ENCODE data around the gene KIFAP3. TPM values are rescaled to one million over a fixed set of nuclear protein-coding genes. Genes with fewer than 3 reads are reported as not detected.

The KIFAP3 gene
- total and polyA plus RNA-seq, 9 donors = 16.1 to 35.5 (median 31.4) TPM

DNA sequence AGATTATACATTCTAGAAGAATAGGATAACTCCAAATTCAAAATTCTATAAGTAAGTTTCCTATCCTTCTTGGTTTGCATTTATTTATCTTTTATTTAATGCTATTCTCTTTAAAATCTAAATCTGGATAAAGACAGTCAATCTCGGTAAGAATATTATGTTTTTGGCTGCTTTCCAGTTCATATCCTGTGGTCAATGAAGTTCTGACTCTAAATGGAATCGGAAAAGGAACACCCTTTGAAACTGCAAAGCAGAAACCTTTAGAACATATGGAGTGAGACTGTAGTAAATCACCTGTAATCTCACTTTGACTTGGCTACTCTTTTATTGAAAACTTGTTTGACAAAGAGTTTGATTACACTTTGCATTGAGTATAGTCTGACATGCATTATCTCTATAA is 85.2 kb downstream of the KIFAP3 start:
- WGBS, 3 donors = 60 to 70% (median 64%) methylated on average over 2 of the region's 2 CpGs
- H3K36me3 ChIP-seq = no peaks in the 10 kb centered on the region
- no peaks in the 10 kb centered on the region for H3K4me1 ChIP-seq (ENCODE audit: insufficient read depth)
- intact Hi-C loops (cut with DNase I) = no loop called here
- H3K27me3 ChIP-seq = no peaks in the 10 kb centered on the region
- no peak for DNase-seq
- H3K4me3 ChIP-seq = no peak overlapping the region
- H3K9me3 ChIP-seq = no peaks in the 10 kb centered on the region
- no peak for TF ChIP-seq EP300 (IDR thresholded peaks at IDR 0.05)
- TF ChIP-seq, protein P1, sequence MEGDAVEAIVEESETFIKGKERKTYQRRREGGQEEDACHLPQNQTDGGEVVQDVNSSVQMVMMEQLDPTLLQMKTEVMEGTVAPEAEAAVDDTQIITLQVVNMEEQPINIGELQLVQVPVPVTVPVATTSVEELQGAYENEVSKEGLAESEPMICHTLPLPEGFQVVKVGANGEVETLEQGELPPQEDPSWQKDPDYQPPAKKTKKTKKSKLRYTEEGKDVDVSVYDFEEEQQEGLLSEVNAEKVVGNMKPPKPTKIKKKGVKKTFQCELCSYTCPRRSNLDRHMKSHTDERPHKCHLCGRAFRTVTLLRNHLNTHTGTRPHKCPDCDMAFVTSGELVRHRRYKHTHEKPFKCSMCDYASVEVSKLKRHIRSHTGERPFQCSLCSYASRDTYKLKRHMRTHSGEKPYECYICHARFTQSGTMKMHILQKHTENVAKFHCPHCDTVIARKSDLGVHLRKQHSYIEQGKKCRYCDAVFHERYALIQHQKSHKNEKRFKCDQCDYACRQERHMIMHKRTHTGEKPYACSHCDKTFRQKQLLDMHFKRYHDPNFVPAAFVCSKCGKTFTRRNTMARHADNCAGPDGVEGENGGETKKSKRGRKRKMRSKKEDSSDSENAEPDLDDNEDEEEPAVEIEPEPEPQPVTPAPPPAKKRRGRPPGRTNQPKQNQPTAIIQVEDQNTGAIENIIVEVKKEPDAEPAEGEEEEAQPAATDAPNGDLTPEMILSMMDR (IDR thresholded peaks at IDR 0.05) = no peak
- TF ChIP-seq POLR2A (IDR thresholded peaks at IDR 0.05) = no peak
- H3K27ac ChIP-seq = no peak overlapping the region

DNA sequence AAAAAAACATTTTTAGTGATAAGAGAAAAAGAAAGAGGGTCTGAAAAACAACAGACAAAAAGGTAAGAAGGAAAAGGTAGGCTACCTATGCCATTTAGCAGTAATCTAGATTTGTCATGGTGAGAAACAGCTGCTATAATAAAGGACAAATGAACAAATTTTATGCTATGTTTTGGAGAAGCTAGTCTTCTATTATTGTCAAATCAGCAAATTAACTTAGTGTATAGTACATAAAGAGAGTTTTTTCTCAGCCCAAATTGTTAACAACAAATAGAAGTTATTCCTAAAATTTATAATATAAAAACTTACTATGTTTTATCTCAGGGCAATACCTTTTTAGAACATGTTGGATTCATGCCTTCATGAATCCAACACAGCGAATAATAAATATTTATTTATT is 88.7 kb downstream of the KIFAP3 start:
- no peaks in the 10 kb centered on the region for H3K36me3 ChIP-seq
- no peak overlapping the region for H3K4me3 ChIP-seq
- intact Hi-C loops (cut with DNase I) = no loop called here
- H3K4me1 ChIP-seq (ENCODE audit: insufficient read depth) = no peaks in the 10 kb centered on the region
- DNase-seq = no peak
- no peak overlapping the region for H3K27ac ChIP-seq
- TF ChIP-seq, protein P1 (IDR thresholded peaks at IDR 0.05) = no peak
- TF ChIP-seq POLR2A (IDR thresholded peaks at IDR 0.05) (no peak), EP300 (IDR thresholded peaks at IDR 0.05) (no peak)
- WGBS, 3 donors = 97 to 100% (median 99%) methylated on average over 1 of the region's 1 CpG
- no peaks in the 10 kb centered on the region for H3K9me3 ChIP-seq
- no peaks in the 10 kb centered on the region for H3K27me3 ChIP-seq

DNA sequence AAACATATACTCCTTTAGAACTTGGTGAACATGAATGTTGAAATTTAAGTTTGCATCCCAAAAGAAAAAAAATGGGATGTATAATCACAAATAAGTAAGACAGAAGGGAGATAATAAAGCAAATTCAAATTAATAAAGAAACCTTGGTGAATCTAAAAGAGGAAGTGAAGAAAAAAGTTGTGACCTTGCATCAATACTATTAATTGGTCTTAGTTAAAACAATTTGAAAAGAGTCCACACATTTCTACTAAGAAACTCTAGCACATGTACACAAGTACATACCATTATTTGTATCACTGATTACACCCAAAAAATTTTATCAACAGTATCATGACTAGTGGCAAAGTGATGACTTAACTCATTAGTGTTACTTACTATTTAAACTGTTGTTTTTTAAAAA is 100.4 kb downstream of the KIFAP3 start:
- intact Hi-C loops (cut with DNase I) = no loop called here
- TF ChIP-seq, protein P1 (IDR thresholded peaks at IDR 0.05) = no peak
- no peak for TF ChIP-seq POLR2A (IDR thresholded peaks at IDR 0.05)
- TF ChIP-seq EP300 (IDR thresholded peaks at IDR 0.05) = no peak

DNA sequence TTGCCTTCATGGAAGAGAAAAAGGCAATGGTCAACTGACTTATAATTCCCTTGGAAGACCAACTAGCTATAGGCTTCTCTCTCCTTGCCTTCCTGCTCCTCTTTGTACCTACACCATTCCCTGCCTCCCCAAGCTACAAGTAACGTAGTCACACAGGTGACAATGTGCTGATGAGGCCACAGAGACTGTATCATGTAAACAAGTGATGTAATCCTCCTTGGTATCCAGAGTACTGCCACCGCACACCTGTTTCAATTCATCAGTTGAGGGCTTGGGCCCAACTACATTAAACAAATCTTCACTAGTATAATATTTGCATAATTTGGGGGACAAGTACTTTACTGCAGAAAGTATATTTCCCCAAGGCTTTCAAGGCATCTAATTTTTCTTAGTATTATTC is 104.4 kb downstream of the KIFAP3 start:
- intact Hi-C loops (cut with DNase I) = no loop called here
- H3K4me3 ChIP-seq = no peak overlapping the region
- H3K4me1 ChIP-seq (ENCODE audit: insufficient read depth) = no peaks in the 10 kb centered on the region
- H3K27ac ChIP-seq = no peak overlapping the region
- 95 to 98% (median 98%) methylated on average over 2 of the region's 2 CpGs for WGBS, 3 donors
- no peaks in the 10 kb centered on the region for H3K9me3 ChIP-seq
- no peak for DNase-seq
- no peaks in the 10 kb centered on the region for H3K27me3 ChIP-seq
- no peaks in the 10 kb centered on the region for H3K36me3 ChIP-seq
- TF ChIP-seq, protein P1 (IDR thresholded peaks at IDR 0.05) = no peak
- TF ChIP-seq EP300 (IDR thresholded peaks at IDR 0.05) = no peak
- no peak for TF ChIP-seq POLR2A (IDR thresholded peaks at IDR 0.05)

More for the DNA sequence above, 100.4 kb downstream of the KIFAP3 start:
- DNase-seq = no peak
- no peaks in the 10 kb centered on the region for H3K4me1 ChIP-seq (ENCODE audit: insufficient read depth)
- H3K36me3 ChIP-seq = no peaks in the 10 kb centered on the region
- no peak overlapping the region for H3K27ac ChIP-seq
- H3K4me3 ChIP-seq = no peak overlapping the region
- H3K9me3 ChIP-seq = no peaks in the 10 kb centered on the region
- no peaks in the 10 kb centered on the region for H3K27me3 ChIP-seq

DNA sequence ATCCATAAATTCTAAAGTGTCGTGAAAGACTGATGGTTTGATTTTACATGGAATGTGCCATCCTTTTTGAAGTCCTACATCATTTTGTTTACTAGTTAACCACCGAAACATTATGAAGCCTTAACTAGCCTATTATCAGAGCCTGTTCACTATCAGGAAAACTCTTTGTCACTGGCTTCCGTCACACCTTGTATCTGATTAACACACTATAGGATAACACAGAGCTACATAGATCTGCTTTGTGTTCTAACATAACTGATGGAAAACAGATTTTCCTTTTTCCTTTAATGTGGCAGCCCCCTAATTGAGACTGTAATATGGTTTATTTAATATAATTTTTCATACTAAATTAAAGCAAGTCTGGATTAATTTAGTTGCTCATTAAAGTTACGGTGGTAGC is 106.3 kb downstream of the KIFAP3 start:
- Histone ChIP-seq H3K4me3 (no peak overlapping the region), H3K4me1 (ENCODE audit: insufficient read depth) (no peaks in the 10 kb centered on the region), H3K36me3 (no peaks in the 10 kb centered on the region), H3K27ac (no peak overlapping the region), H3K9me3 (no peaks in the 10 kb centered on the region), H3K27me3 (no peaks in the 10 kb centered on the region)
- intact Hi-C loops (cut with DNase I) = no loop called here
- TF ChIP-seq, protein P1 (IDR thresholded peaks at IDR 0.05) = no peak
- no peak for TF ChIP-seq EP300 (IDR thresholded peaks at IDR 0.05)
- TF ChIP-seq POLR2A (IDR thresholded peaks at IDR 0.05) = no peak
- DNase-seq = no peak
- 72 to 84% (median 73%) methylated on average over 4 of the region's 4 CpGs for WGBS, 3 donors
